CD8-positive, alpha-beta memory T cell (primary cell): ENCODE results near the gene AUTS2. TPM values are rescaled to one million over a fixed set of nuclear protein-coding genes. Genes with fewer than 3 reads are reported as not detected.

Source experiments
- CTCF ChIA-PET: fragments of 350-600 bp; sonication (Branson Sonifier 250); formaldehyde crosslinking; loops from one replicate; lab custom pipeline; 2021; ENCODE audit warnings: antibody characterized with exemption; lab: Charles Lee
- POLR2A ChIA-PET: fragments of 350-600 bp; sonication (Branson Sonifier 250); formaldehyde crosslinking; loops from one replicate; lab custom pipeline; 2021; ENCODE audit warnings: antibody characterized with exemption; lab: Charles Lee
- DNase-seq, 5 donors: peaks; one replicate each; pipeline versions ENCODE4 v3.0.0 to v3.0.0-alpha.2; 2020 to 2022; ENCODE audit warnings: mixed read lengths in 1 of 5
- H3K27ac ChIP-seq: one replicate; pipeline ENCODE4 v1.7.0; 2013; ENCODE audit warnings: low read depth, mild to moderate bottlenecking, low read length, moderate library complexity
- H3K27me3 ChIP-seq: 2 replicates; pipeline ENCODE4 v1.7.0; 2013; ENCODE audit warnings: low read length, mild to moderate bottlenecking; ENCODE audit not compliant: insufficient read depth, poor library complexity, severe bottlenecking
- H3K36me3 ChIP-seq: 2 replicates; pipeline ENCODE4 v1.7.0; 2013; ENCODE audit warnings: mild to moderate bottlenecking, low read length, moderate library complexity; ENCODE audit not compliant: insufficient read depth
- H3K4me1 ChIP-seq: 2 replicates; pipeline ENCODE4 v1.7.0; 2013; ENCODE audit warnings: mild to moderate bottlenecking, low read length, moderate library complexity; ENCODE audit not compliant: insufficient read depth
- H3K4me3 ChIP-seq: 2 replicates; pipeline ENCODE4 v1.7.0; 2013; ENCODE audit warnings: mild to moderate bottlenecking, low read length
- H3K9me3 ChIP-seq: 2 replicates; pipeline ENCODE4 v1.7.0; 2013; ENCODE audit warnings: mild to moderate bottlenecking, low read length
- H3K27ac Mint-ChIP-seq, 8 donors: one replicate each; pipeline ENCODE4 v1.8.0; 2020 to 2021; ENCODE audit warnings: mixed read lengths in 8 of 8, mild to moderate bottlenecking in 6 of 8, inconsistent platforms in 3 of 8, moderate library complexity in 3 of 8
- H3K27me3 Mint-ChIP-seq, 2 donors: one replicate each; pipeline ENCODE4 v1.8.0; 2020 to 2021; ENCODE audit warnings: mixed read lengths in 2 of 2, mild to moderate bottlenecking in 1 of 2, moderate library complexity in 1 of 2
- H3K36me3 Mint-ChIP-seq, 3 donors: one replicate each; pipeline ENCODE4 v1.8.0; 2020 to 2021; ENCODE audit warnings: mixed read lengths in 3 of 3, inconsistent platforms in 1 of 3, mild to moderate bottlenecking in 1 of 3
- H3K4me1 Mint-ChIP-seq, 3 donors: one replicate each; pipeline ENCODE4 v1.8.0; 2020 to 2021; ENCODE audit warnings: mixed read lengths in 3 of 3, inconsistent platforms in 1 of 3, mild to moderate bottlenecking in 1 of 3
- H3K4me3 Mint-ChIP-seq, 7 donors: one replicate each; pipeline ENCODE4 v1.8.0; 2020 to 2021; ENCODE audit warnings: mixed read lengths in 7 of 7, mild to moderate bottlenecking in 6 of 7, moderate library complexity in 4 of 7, inconsistent platforms in 2 of 7
- H3K9me3 Mint-ChIP-seq, 5 donors: one replicate each; pipeline ENCODE4 v1.8.0; 2020 to 2022; ENCODE audit warnings: mixed read lengths in 5 of 5, mild to moderate bottlenecking in 3 of 5, moderate library complexity in 2 of 5, inconsistent platforms in 1 of 5
- polyA plus RNA-seq: library from polyadenylated mRNA; unstranded; fragments of 300-500 nt; fragmentation: Illumina TruSeq; gene quantifications from one replicate; pipeline ENCODE4 v1.2.3, GENCODE V29; 2021
- total RNA-seq, 2 experiments: library from RNA; stranded (reverse); gene quantifications; one replicate each; pipeline ENCODE4 v1.2.3, GENCODE V29; 2021

AUTS2 gene
- total and polyA plus RNA-seq, 3 experiments from 2014 or later: 4.4 to 9.9 (median 5.3) TPM

- ChIA-PET POLR2A (no interaction called here), CTCF (interaction anchor here (0.5 kb wide), 1 partner anchor 631 kb away, joined by 3 read pairs; no protein-coding TSS in a partner anchor)
- no peak overlapping the region for H3K27ac ChIP-seq
- DNase-seq: no peak
- Mint-ChIP-seq H3K4me3 (no peak overlapping the region), H3K36me3 (no peaks in the 10 kb centered on the region), H3K27me3 (peaks cover 0 to 2% of the 10 kb centered on the region in 2 donors), H3K4me1 (no peaks in the 10 kb centered on the region), H3K27ac (no peak overlapping the region), H3K9me3 (peaks cover 0 to 4% (median 3%) of the 10 kb centered on the region in 5 donors)
- H3K36me3 ChIP-seq: no peaks in the 10 kb centered on the region
- H3K4me1 ChIP-seq: no peaks in the 10 kb centered on the region
- H3K9me3 ChIP-seq: no peaks in the 10 kb centered on the region
- H3K27me3 ChIP-seq: no peaks in the 10 kb centered on the region
- no peak overlapping the region for H3K4me3 ChIP-seq
Measured at GRCh38 chr7:69912141-69912540, 313.9 kb downstream of the AUTS2 start.

- CTCF ChIA-PET: no interaction called here
- peaks cover 0 to 3% of the 10 kb centered on the region in 2 donors for H3K27me3 Mint-ChIP-seq
- H3K36me3 Mint-ChIP-seq: no peaks in the 10 kb centered on the region
Measured at GRCh38 chr7:69912846-69913245, 314.6 kb downstream of the AUTS2 start.

GRCh38 chr7:69919426-69920111 lies 321.3 kb downstream of the AUTS2 start:
- POLR2A ChIA-PET: no interaction called here
- H3K4me3 Mint-ChIP-seq: no peak overlapping the region
- Histone ChIP-seq H3K4me1 (no peaks in the 10 kb centered on the region), H3K27me3 (no peaks in the 10 kb centered on the region), H3K4me3 (no peak overlapping the region), H3K9me3 (no peaks in the 10 kb centered on the region), H3K27ac (no peak overlapping the region), H3K36me3 (no peaks in the 10 kb centered on the region)
- DNase-seq: no peak
- no peaks in the 10 kb centered on the region for H3K9me3 Mint-ChIP-seq
- peaks cover 0 to 1% of the 10 kb centered on the region in 2 donors for H3K27me3 Mint-ChIP-seq
- H3K36me3 Mint-ChIP-seq: no peaks in the 10 kb centered on the region
- H3K4me1 Mint-ChIP-seq: no peaks in the 10 kb centered on the region
- no peak overlapping the region for H3K27ac Mint-ChIP-seq
- CTCF ChIA-PET: no interaction called here

More at GRCh38 chr7:69912846-69913245, 314.6 kb downstream of the AUTS2 start:
- H3K4me1 ChIP-seq: no peaks in the 10 kb centered on the region
- peaks cover 0 to 4% (median 3%) of the 10 kb centered on the region in 5 donors for H3K9me3 Mint-ChIP-seq
- POLR2A ChIA-PET: no interaction called here
- no peaks in the 10 kb centered on the region for H3K4me1 Mint-ChIP-seq
- no peaks in the 10 kb centered on the region for H3K27me3 ChIP-seq
- no peak overlapping the region for H3K4me3 Mint-ChIP-seq
- H3K9me3 ChIP-seq: no peaks in the 10 kb centered on the region
- no peak for DNase-seq
- H3K36me3 ChIP-seq: no peaks in the 10 kb centered on the region
- no peak overlapping the region for H3K27ac ChIP-seq
- H3K4me3 ChIP-seq: no peak overlapping the region
- no peak overlapping the region for H3K27ac Mint-ChIP-seq

- H3K9me3 ChIP-seq: no peaks in the 10 kb centered on the region
- no peaks in the 10 kb centered on the region for H3K27me3 ChIP-seq
- CTCF ChIA-PET: no interaction called here
- H3K4me1 Mint-ChIP-seq: no peaks in the 10 kb centered on the region
- H3K27ac Mint-ChIP-seq: no peak overlapping the region
- H3K36me3 ChIP-seq: no peaks in the 10 kb centered on the region
- no peak overlapping the region for H3K4me3 Mint-ChIP-seq
- peaks cover 0 to 7% (median 0%) of the 10 kb centered on the region in 3 donors for H3K36me3 Mint-ChIP-seq
- H3K27me3 Mint-ChIP-seq: peaks cover 0 to 1% of the 10 kb centered on the region in 2 donors
- peaks cover 0 to 7% (median 0%) of the 10 kb centered on the region in 5 donors for H3K9me3 Mint-ChIP-seq
- no peak overlapping the region for H3K4me3 ChIP-seq
- no peak overlapping the region for H3K27ac ChIP-seq
- POLR2A ChIA-PET: no interaction called here
- H3K4me1 ChIP-seq: no peaks in the 10 kb centered on the region
- DNase-seq: no peak
Measured at GRCh38 chr7:69920797-69921196, 322.5 kb downstream of the AUTS2 start.

GRCh38 chr7:69922026-69922803 lies 323.9 kb downstream of the AUTS2 start:
- no peak overlapping the region for H3K4me3 Mint-ChIP-seq
- ChIA-PET CTCF (no interaction called here), POLR2A (no interaction called here)
- DNase-seq: no peak
- no peaks in the 10 kb centered on the region for H3K4me1 Mint-ChIP-seq
- H3K27ac ChIP-seq: no peak overlapping the region
- peaks cover 0 to 7% (median 0%) of the 10 kb centered on the region in 3 donors for H3K36me3 Mint-ChIP-seq
- H3K4me3 ChIP-seq: no peak overlapping the region
- H3K27ac Mint-ChIP-seq: no peak overlapping the region
- H3K27me3 ChIP-seq: no peaks in the 10 kb centered on the region
- no peaks in the 10 kb centered on the region for H3K4me1 ChIP-seq
- H3K36me3 ChIP-seq: no peaks in the 10 kb centered on the region
- no peaks in the 10 kb centered on the region for H3K9me3 ChIP-seq
- H3K9me3 Mint-ChIP-seq: peaks cover 0 to 7% (median 0%) of the 10 kb centered on the region in 5 donors
- H3K27me3 Mint-ChIP-seq: peaks cover 0 to under 1% of the 10 kb centered on the region in 2 donors

DNA sequence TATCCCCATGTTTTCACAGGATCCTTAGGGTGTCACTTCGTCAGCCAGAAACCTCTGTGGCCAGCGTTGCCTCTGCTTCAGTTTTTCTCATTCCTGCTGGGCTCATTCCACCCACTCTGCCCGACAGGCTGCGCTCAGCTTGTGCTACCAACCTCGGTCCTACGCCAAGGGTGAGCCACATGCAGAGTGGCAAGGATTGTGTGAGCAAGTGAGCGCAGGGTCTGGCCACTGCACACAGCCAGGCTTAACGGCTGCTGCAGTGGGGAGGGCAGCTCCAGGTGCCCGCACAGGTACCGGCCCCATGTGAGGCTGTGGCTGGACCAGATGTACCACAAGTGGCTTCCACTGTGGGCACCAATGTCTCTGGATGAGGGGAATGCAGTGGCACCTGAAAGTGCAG lies 329.2 kb downstream of the AUTS2 start:
- peaks cover 0 to 7% (median 0%) of the 10 kb centered on the region in 5 donors for H3K9me3 Mint-ChIP-seq
- no peaks in the 10 kb centered on the region for H3K27me3 ChIP-seq
- ChIA-PET CTCF (no interaction called here), POLR2A (no interaction called here)
- DNase-seq: no peak
- no peaks in the 10 kb centered on the region for H3K27me3 Mint-ChIP-seq
- no peaks in the 10 kb centered on the region for H3K4me1 Mint-ChIP-seq
- no peak overlapping the region for H3K4me3 ChIP-seq
- no peak overlapping the region for H3K4me3 Mint-ChIP-seq
- no peak overlapping the region for H3K27ac Mint-ChIP-seq
- no peaks in the 10 kb centered on the region for H3K36me3 ChIP-seq
- peaks cover 0 to 7% (median 0%) of the 10 kb centered on the region in 3 donors for H3K36me3 Mint-ChIP-seq
- no peaks in the 10 kb centered on the region for H3K9me3 ChIP-seq
- no peak overlapping the region for H3K27ac ChIP-seq
- no peaks in the 10 kb centered on the region for H3K4me1 ChIP-seq

- POLR2A ChIA-PET: no interaction called here
- Mint-ChIP-seq H3K4me3 (no peak overlapping the region), H3K36me3 (peaks cover 0 to 7% (median 0%) of the 10 kb centered on the region in 3 donors), H3K9me3 (peaks cover 0 to 7% (median 0%) of the 10 kb centered on the region in 5 donors), H3K4me1 (no peaks in the 10 kb centered on the region), H3K27ac (no peak overlapping the region), H3K27me3 (no peaks in the 10 kb centered on the region)
- Histone ChIP-seq H3K27ac (no peak overlapping the region), H3K36me3 (no peaks in the 10 kb centered on the region), H3K27me3 (no peaks in the 10 kb centered on the region), H3K4me1 (no peaks in the 10 kb centered on the region), H3K4me3 (no peak overlapping the region), H3K9me3 (no peaks in the 10 kb centered on the region)
- DNase-seq: no peak
- CTCF ChIA-PET: no interaction called here
Measured at GRCh38 chr7:69928621-69929020, 330.3 kb downstream of the AUTS2 start.

- Mint-ChIP-seq H3K4me1 (no peaks in the 10 kb centered on the region), H3K4me3 (no peak overlapping the region), H3K27ac (no peak overlapping the region), H3K9me3 (peaks cover 0 to 7% (median 0%) of the 10 kb centered on the region in 5 donors), H3K27me3 (no peaks in the 10 kb centered on the region), H3K36me3 (peaks cover 0 to 7% (median 0%) of the 10 kb centered on the region in 3 donors)
- H3K4me3 ChIP-seq: no peak overlapping the region
- ChIA-PET CTCF (no interaction called here), POLR2A (no interaction called here)
- H3K27me3 ChIP-seq: no peaks in the 10 kb centered on the region
- no peaks in the 10 kb centered on the region for H3K36me3 ChIP-seq
- no peak overlapping the region for H3K27ac ChIP-seq
- no peaks in the 10 kb centered on the region for H3K4me1 ChIP-seq
- DNase-seq: no peak
- no peaks in the 10 kb centered on the region for H3K9me3 ChIP-seq
Measured at GRCh38 chr7:69929622-69930021, 331.3 kb downstream of the AUTS2 start.
